K562 (cell line): ENCODE data around the gene METTL23. TPM values are rescaled to one million over a fixed set of nuclear protein-coding genes. Genes with fewer than 3 reads are reported as not detected.

ENCODE experiments used
- ATAC-seq: fragments of 200-7000 bp; cut with Tn5 transposase; 3 replicates; pipeline ENCODE4 v1.9.1; 2020; ENCODE audit warnings: moderate library complexity
- BruUV-seq: library from RNA; stranded (reverse); fragments of 400-500 nt; replicated peaks from 2 replicates; lab custom pipeline; 2021; lab: Mats Ljungman, UMichigan
- CTCF ChIA-PET: fragments of 300-600 bp; formaldehyde crosslinking; extraction: SDS; loops from one replicate; lab custom pipeline; 2021; ENCODE audit warnings: low intra/inter-chr PET ratio; lab: Yijun Ruan, JAX
- POLR2A ChIA-PET: fragments of 300-600, 350-650 bp; sonication (Branson Sonifier 250); formaldehyde crosslinking; extraction: SDS; loops from one replicate; lab custom pipeline; 2021; ENCODE audit warnings: antibody characterized with exemption, inconsistent platforms; lab: Yijun Ruan, JAX
- DNase-seq, 4 experiments: peaks; one replicate each; pipeline versions ENCODE4 v3.0.0 to v3.0.0-alpha.2; 2011 to 2018; ENCODE audit warnings: low spot score in 3 of 4, mixed read lengths in 3 of 4; ENCODE audit errors: extremely low read depth in 1 of 4
- FAIRE-seq: peaks from 2 replicates; lab custom pipeline; 2011; peaks lifted over from hg19 to GRCh38; lab: Jason Lieb, UNC
- H2AFZ ChIP-seq: 2 replicates; pipeline ENCODE4 v1.6.0; 2011; ENCODE audit warnings: low read depth, low read length, control low read depth, inconsistent platforms
- H3K27ac ChIP-seq: fragments of 200-600 bp; 3 replicates; pipeline ENCODE4 v1.8.0; 2011; ENCODE audit warnings: low read depth, mild to moderate bottlenecking, control low read depth, inconsistent platforms, low read length, moderate library complexity, mixed read lengths; ENCODE audit errors: extremely low read depth
- H3K27me3 ChIP-seq, 2 experiments: fragments of 300-600 bp in 1 of 2; 2 replicates in 1 of 2; 3 replicates in 1 of 2; pipeline versions ENCODE4 v1.6.0 to v1.8.0; 2011; ENCODE audit warnings: inconsistent platforms in 2 of 2, low read length in 2 of 2, mild to moderate bottlenecking in 1 of 2, mixed read lengths in 1 of 2, moderate library complexity in 1 of 2; ENCODE audit not compliant: control insufficient read depth in 2 of 2, insufficient read depth in 2 of 2
- H3K36me3 ChIP-seq: fragments of 300-600 bp; 3 replicates; pipeline ENCODE4 v1.8.0; 2011; ENCODE audit warnings: mild to moderate bottlenecking, low read length, inconsistent platforms; ENCODE audit not compliant: control insufficient read depth, insufficient read depth
- H3K4me1 ChIP-seq, 2 experiments: fragments of 200-600 bp in 1 of 2; replicated peaks in 1 of 2; 2 replicates in 1 of 2; 3 replicates in 1 of 2; pipeline versions ENCODE4 v1.5.1 to v1.8.0; 2011; ENCODE audit warnings: inconsistent platforms in 2 of 2, low read length in 2 of 2, mild to moderate bottlenecking in 1 of 2, mixed read lengths in 1 of 2, moderate library complexity in 1 of 2; ENCODE audit not compliant: control insufficient read depth in 2 of 2, insufficient read depth in 2 of 2
- H3K4me2 ChIP-seq: 2 replicates; pipeline ENCODE4 v1.6.1; 2011; ENCODE audit warnings: low read length, control low read depth, inconsistent platforms, mixed read lengths; ENCODE audit not compliant: insufficient read depth
- H3K4me3 ChIP-seq: fragments of 200-600 bp; sonication (generic), shearing (Covaris generic); 2 replicates; pipeline ENCODE4 v1.5.1; 2016; ENCODE audit warnings: control low read depth, inconsistent platforms
- H3K79me2 ChIP-seq: fragments of 200-600 bp; 3 replicates; pipeline ENCODE4 v1.8.0; 2011; ENCODE audit warnings: low read length, inconsistent platforms; ENCODE audit not compliant: control insufficient read depth, insufficient read depth
- H3K9ac ChIP-seq, 2 experiments: 2 replicates each; pipeline versions ENCODE4 v1.6.0 to v1.6.1; 2011; ENCODE audit warnings: low read depth in 2 of 2, low read length in 2 of 2, control low read depth in 1 of 2, inconsistent platforms in 1 of 2, mild to moderate bottlenecking in 1 of 2, mixed read lengths in 1 of 2; ENCODE audit not compliant: insufficient read depth in 1 of 2
- H3K9me1 ChIP-seq: one replicate; pipeline ENCODE4 v1.6.0; 2011; ENCODE audit warnings: inconsistent platforms, mild to moderate bottlenecking, low read length, moderate library complexity; ENCODE audit not compliant: control insufficient read depth, insufficient read depth
- H3K9me3 ChIP-seq: replicated peaks from 2 replicates; pipeline ENCODE4 v1.5.1; 2011; ENCODE audit warnings: low read depth, low read length, inconsistent platforms; ENCODE audit not compliant: control insufficient read depth, insufficient read depth
- H4K20me1 ChIP-seq: replicated peaks from 2 replicates; pipeline ENCODE4 v1.6.1; 2011; ENCODE audit warnings: low read length, inconsistent platforms, mixed read lengths; ENCODE audit not compliant: control insufficient read depth, insufficient read depth
- ARID1B ChIP-seq: fragments of 450-650 bp; IDR thresholded peaks from 2 replicates; pipeline ENCODE4 v1.6.1; 2016; ENCODE audit warnings: antibody characterized with exemption, mild to moderate bottlenecking, inconsistent platforms
- HNRNPL ChIP-seq: fragments of 200-400 bp; formaldehyde crosslinking; IDR thresholded peaks from 2 replicates; pipeline ENCODE4 v1.6.1; 2017; ENCODE audit warnings: low read depth, mild to moderate bottlenecking, low read length
- HNRNPUL1 ChIP-seq: fragments of 200-400 bp; formaldehyde crosslinking; IDR thresholded peaks from 2 replicates; pipeline ENCODE4 v1.6.1; 2017; ENCODE audit warnings: low read length
- KAT7 ChIP-seq: sonication (generic); formaldehyde crosslinking; IDR thresholded peaks from 2 replicates; pipeline ENCODE4 v1.8.0; 2022; ENCODE audit warnings: missing genetic modification reagents, mild to moderate bottlenecking, borderline replicate concordance
- MYBL2 ChIP-seq, 2 experiments: fragments of 450-650 bp in 1 of 2; sonication (generic) in 1 of 2; formaldehyde crosslinking in 1 of 2; IDR thresholded peaks; 2 replicates each; pipeline versions ENCODE4 v1.6.1 to v1.8.1; 2017 to 2022; ENCODE audit warnings: borderline replicate concordance in 1 of 2, inconsistent platforms in 1 of 2, low read depth in 1 of 2, mild to moderate bottlenecking in 1 of 2, missing genetic modification reagents in 1 of 2, moderate library complexity in 1 of 2
- MYC ChIP-seq, 2 experiments: fragments of 250-450 bp in 1 of 2; sonication (Bioruptor Pico) in 1 of 2; IDR thresholded peaks; 2 replicates each; pipeline versions ENCODE4 v1.5.1 to v1.6.1; 2012 to 2021; ENCODE audit warnings: low read depth in 2 of 2, borderline replicate concordance in 1 of 2, improper control_type of control experiment in 1 of 2, low read length in 1 of 2, mild to moderate bottlenecking in 1 of 2, moderate library complexity in 1 of 2
- POLR2A ChIP-seq: fragments of 450-650 bp; conservative IDR thresholded peaks from 2 replicates; pipeline ENCODE4 v1.6.1; 2016
- POLR2B ChIP-seq: fragments of 450-650 bp; IDR thresholded peaks from 2 replicates; pipeline ENCODE4 v1.6.1; 2018; ENCODE audit warnings: low read depth; ENCODE audit not compliant: partially characterized antibody
- RBM39 ChIP-seq: fragments of 200-400 bp; formaldehyde crosslinking; optimal IDR thresholded peaks from 2 replicates; pipeline ENCODE3; 2018; ENCODE audit warnings: low read depth, low read length
- SNRNP70 ChIP-seq: fragments of 200-400 bp; formaldehyde crosslinking; optimal IDR thresholded peaks from 2 replicates; pipeline ENCODE3; 2017; ENCODE audit warnings: low read depth, low read length
- TGIF2 ChIP-seq: sonication (generic); formaldehyde crosslinking; IDR thresholded peaks from 2 replicates; pipeline ENCODE4 v1.8.1; 2022; ENCODE audit warnings: mild to moderate bottlenecking, missing genetic modification reagents, moderate library complexity
- U2AF1 ChIP-seq: fragments of 200-400 bp; formaldehyde crosslinking; optimal IDR thresholded peaks from 2 replicates; pipeline ENCODE3; 2017; ENCODE audit warnings: mild to moderate bottlenecking, low read depth, low read length, moderate library complexity
- ZSCAN29 ChIP-seq: fragments of 450-650 bp; IDR thresholded peaks from 2 replicates; pipeline ENCODE4 v1.6.1; 2017
- WGBS: fragments of 100-300 bp; shearing (Covaris generic); methylation state at CpG from one replicate; pipeline ENCODE4 v1.1.6; 2016; ENCODE audit warnings: low coverage, mixed read lengths; ENCODE audit not compliant: insufficient coverage; ENCODE audit errors: missing lambda C conversion rate; 5-methylcytosine and 5-hydroxymethylcytosine counted together
- in situ Hi-C: fragments of 300-500 bp; cut with MboI; formaldehyde crosslinking; loops from 4 replicates; pipeline ENCODE4 v1.15.0; 2018; ENCODE audit warnings: inconsistent platforms, mixed read lengths
- intact Hi-C: fragments of 100-400 bp; cut with micrococcal nuclease; formaldehyde crosslinking; loops from 2 replicates; pipeline ENCODE4 v1.14.2; 2022
- polyA plus RNA-seq, 8 experiments: library from polyadenylated mRNA; depleted of rRNA in 4 of 8; stranded (reverse) in 5 of 8; unstranded in 3 of 8; fragments of >200 nt; fragmentation: Nextera tagmentation in 2 of 8; fragmentation: Illumina TruSeq in 1 of 8; extraction: Ambion mirVana in 2 of 8; extraction: Trizol in 1 of 8; gene quantifications; 2 replicates each; pipeline versions ENCODE4 v1.2.1 to v1.2.3, GENCODE V29; 2011 to 2014; ENCODE audit warnings: inconsistent platforms in 1 of 8, missing spikeins in 1 of 8
- total RNA-seq, 7 experiments: library from RNA; depleted of rRNA in 6 of 7; stranded (reverse); fragments of >200 nt in 6 of 7; fragmentation: Illumina TruSeq in 2 of 7; extraction: Trizol in 2 of 7; gene quantifications; 2 replicates each; pipeline versions ENCODE4 v1.2.1 to v1.2.3, GENCODE V29; 2011 to 2021; ENCODE audit warnings: low replicate concordance in 1 of 7
- TF ChIP-seq, protein P1 (sequence below), 2 experiments: fragments of 450-650 bp; IDR thresholded peaks; 2 replicates each; pipeline ENCODE4 v1.6.1; 2016
- TF ChIP-seq, protein P2 (sequence below): fragments of 450-650 bp; IDR thresholded peaks from 2 replicates; pipeline ENCODE4 v1.6.1; 2016; ENCODE audit warnings: borderline replicate concordance
- TF ChIP-seq, protein P3 (sequence below), 2 experiments: fragments of 450-650 bp; conservative IDR thresholded peaks; 2 replicates each; pipeline ENCODE4 v1.6.1; 2017; ENCODE audit warnings: mild to moderate bottlenecking in 2 of 2, moderate library complexity in 2 of 2

Gene METTL23
- total and polyA plus RNA-seq, 9 of the 15 experiments (the other 6 are each of a cell fraction or from before 2014, with no cell fraction given) = 29.4 to 67.3 (median 41.6) TPM

DNA sequence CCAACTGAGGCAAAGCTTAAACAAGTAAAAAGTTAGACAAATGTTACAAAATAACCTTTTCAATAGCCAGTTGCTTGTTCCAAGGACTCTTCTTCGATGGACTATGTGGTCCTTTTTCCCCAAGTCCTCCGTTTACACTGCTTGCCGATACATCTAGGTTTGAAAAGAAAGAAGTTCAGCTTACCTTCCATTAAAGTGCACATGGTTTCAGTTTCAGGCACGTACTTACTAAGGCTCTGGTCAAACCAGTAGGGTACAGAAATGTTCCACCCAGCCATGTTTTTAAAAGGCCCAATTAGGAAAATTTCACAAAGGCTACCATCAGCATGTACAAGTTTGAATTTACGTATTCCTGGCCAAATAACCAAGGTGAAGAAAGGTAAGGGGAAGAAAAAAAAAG, 8.4 kb downstream of the METTL23 start:
- in situ Hi-C loops = no loop called here
- FAIRE-seq (no peak), DNase-seq (peak in 1 of 4 experiments; percentile 49), ATAC-seq (no peak)
- Histone ChIP-seq H4K20me1 (peaks cover 31% of the 10 kb centered on the region), H2AFZ (no peak overlapping the region), H3K9me1 (no peaks in the 10 kb centered on the region), H3K4me2 (peak overlapping the region; percentile 85), H3K9me3 (no peaks in the 10 kb centered on the region), H3K4me3 (peak overlapping the region; percentile 91), H3K27ac (peak overlapping the region; percentile 94), H3K9ac (peak overlapping the region; percentile 58 to 94; a peak in 3 of 4 replicates), H3K4me1 (peaks cover 5 to 20% of the 10 kb centered on the region in 2 experiments), H3K79me2 (peaks cover 87% of the 10 kb centered on the region), H3K27me3 (no peaks in the 10 kb centered on the region), H3K36me3 (peaks cover 60% of the 10 kb centered on the region)
- intact Hi-C loops = no loop called here
- POLR2A ChIA-PET = interaction anchor here (0.6 to 8.5 kb wide), 18 partner anchors 8 to 1203 kb away, joined by 3 to 75 read pairs (median 3); partner anchors contain the start of genes JMJD6 and METTL23
- 0% methylated on average over 5 of the region's 5 CpGs for WGBS
- no TSS peak for BruUV-seq
- CTCF ChIA-PET = no interaction called here
- TF ChIP-seq HNRNPL (0 out of 2 replicates have a peak, but pooled peaks have one; percentile 21), MYC (IDR thresholded peaks at IDR 0.05; ENCODE audit: low read depth, low read length) (peak; percentile 60), MYC (CRISPR knock-in tag; IDR thresholded peaks at IDR 0.05; ENCODE audit: borderline replicate concordance, low read depth) (no peak), ARID1B (no peak), RBM39 (peak; percentile 81), ZSCAN29 (no peak), MYBL2 (IDR thresholded peaks at IDR 0.05; ENCODE audit: low read depth) (no peak), MYBL2 (CRISPR knock-in tag; IDR thresholded peaks at IDR 0.05; ENCODE audit: borderline replicate concordance) (no peak), HNRNPUL1 (0 out of 2 replicates have a peak, but pooled peaks have one; percentile 76), U2AF1 (peak; percentile 62), SNRNP70 (no peak), TGIF2 (CRISPR knock-in tag) (peak; percentile 57; the same call in 1 of the 2 replicates), KAT7 (CRISPR knock-in tag) (0 out of 2 replicates have a peak, but pooled peaks have one; percentile 63), POLR2A (peak; percentile 26; the same call in 1 of the 2 replicates), POLR2B (peak; percentile 30)
- TF ChIP-seq, protein P1, sequence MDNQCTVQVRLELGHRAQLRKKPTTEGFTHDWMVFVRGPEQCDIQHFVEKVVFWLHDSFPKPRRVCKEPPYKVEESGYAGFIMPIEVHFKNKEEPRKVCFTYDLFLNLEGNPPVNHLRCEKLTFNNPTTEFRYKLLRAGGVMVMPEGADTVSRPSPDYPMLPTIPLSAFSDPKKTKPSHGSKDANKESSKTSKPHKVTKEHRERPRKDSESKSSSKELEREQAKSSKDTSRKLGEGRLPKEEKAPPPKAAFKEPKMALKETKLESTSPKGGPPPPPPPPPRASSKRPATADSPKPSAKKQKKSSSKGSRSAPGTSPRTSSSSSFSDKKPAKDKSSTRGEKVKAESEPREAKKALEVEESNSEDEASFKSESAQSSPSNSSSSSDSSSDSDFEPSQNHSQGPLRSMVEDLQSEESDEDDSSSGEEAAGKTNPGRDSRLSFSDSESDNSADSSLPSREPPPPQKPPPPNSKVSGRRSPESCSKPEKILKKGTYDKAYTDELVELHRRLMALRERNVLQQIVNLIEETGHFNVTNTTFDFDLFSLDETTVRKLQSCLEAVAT (IDR thresholded peaks at IDR 0.05) = 0 out of 4 replicates have a peak, but pooled peaks of 1 of the 2 experiments have one; percentile 25
- TF ChIP-seq, protein P2, sequence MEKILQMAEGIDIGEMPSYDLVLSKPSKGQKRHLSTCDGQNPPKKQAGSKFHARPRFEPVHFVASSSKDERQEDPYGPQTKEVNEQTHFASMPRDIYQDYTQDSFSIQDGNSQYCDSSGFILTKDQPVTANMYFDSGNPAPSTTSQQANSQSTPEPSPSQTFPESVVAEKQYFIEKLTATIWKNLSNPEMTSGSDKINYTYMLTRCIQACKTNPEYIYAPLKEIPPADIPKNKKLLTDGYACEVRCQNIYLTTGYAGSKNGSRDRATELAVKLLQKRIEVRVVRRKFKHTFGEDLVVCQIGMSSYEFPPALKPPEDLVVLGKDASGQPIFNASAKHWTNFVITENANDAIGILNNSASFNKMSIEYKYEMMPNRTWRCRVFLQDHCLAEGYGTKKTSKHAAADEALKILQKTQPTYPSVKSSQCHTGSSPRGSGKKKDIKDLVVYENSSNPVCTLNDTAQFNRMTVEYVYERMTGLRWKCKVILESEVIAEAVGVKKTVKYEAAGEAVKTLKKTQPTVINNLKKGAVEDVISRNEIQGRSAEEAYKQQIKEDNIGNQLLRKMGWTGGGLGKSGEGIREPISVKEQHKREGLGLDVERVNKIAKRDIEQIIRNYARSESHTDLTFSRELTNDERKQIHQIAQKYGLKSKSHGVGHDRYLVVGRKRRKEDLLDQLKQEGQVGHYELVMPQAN = peak; percentile 63; the same call in 1 of the 2 replicates
- TF ChIP-seq, protein P3, sequence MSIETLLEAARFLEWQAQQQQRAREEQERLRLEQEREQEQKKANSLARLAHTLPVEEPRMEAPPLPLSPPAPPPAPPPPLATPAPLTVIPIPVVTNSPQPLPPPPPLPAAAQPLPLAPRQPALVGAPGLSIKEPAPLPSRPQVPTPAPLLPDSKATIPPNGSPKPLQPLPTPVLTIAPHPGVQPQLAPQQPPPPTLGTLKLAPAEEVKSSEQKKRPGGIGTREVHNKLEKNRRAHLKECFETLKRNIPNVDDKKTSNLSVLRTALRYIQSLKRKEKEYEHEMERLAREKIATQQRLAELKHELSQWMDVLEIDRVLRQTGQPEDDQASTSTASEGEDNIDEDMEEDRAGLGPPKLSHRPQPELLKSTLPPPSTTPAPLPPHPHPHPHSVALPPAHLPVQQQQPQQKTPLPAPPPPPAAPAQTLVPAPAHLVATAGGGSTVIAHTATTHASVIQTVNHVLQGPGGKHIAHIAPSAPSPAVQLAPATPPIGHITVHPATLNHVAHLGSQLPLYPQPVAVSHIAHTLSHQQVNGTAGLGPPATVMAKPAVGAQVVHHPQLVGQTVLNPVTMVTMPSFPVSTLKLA (conservative IDR thresholded peaks at IDR 0.05) = peak; percentile 7 to 58; a peak in 1 of 4 replicates
